ENCODE measurements around the gene PSMD11. TPM values are rescaled to one million over a fixed set of nuclear protein-coding genes. Genes with fewer than 3 reads are reported as not detected.

Gene PSMD11
- total and polyA plus RNA-seq, 2 donors (not counting 3 experiments of a cell fraction or from before 2014, with no cell fraction given), result 59.4 to 153 TPM

- H2AFZ ChIP-seq (ENCODE audit: low read depth, low read length), result no peak overlapping the region
- H3K4me1 ChIP-seq (ENCODE audit: control insufficient read depth, extremely low read depth, insufficient read depth, low read length), result no peaks in the 10 kb centered on the region
- intact Hi-C loops (cut with micrococcal nuclease) (no loop called here), dilution Hi-C loops (cut with MboI; ENCODE audit: extremely low pct_ligation_motif_present, low sequenced_read_pairs) (no loop called here)
- no peak overlapping the region for H3K4me2 ChIP-seq (ENCODE audit: insufficient read depth, low read length)
- H3K36me3 ChIP-seq (ENCODE audit: control insufficient read depth in 2 of 2, extremely low read depth in 1 of 2, insufficient read depth in 2 of 2, low read length in 2 of 2), result no peaks in the 10 kb centered on the region
- no peaks in the 10 kb centered on the region for H3K9me3 ChIP-seq (replicated peaks; ENCODE audit: control insufficient read depth, insufficient read depth, low read length)
- CTCF ChIA-PET, result interaction anchor here (1.2 kb wide), 1 partner anchor 17 kb away, joined by 3 read pairs; no protein-coding TSS in a partner anchor
- H3K4me3 ChIP-seq (replicated peaks in 1 of 3; ENCODE audit: insufficient read depth in 1 of 3, low read depth in 1 of 3, low read length in 3 of 3), result no peak overlapping the region
- FAIRE-seq (no peak), DNase-seq (ENCODE audit: low read depth, low spot score) (no peak)
- TF ChIP-seq CTCF (IDR thresholded peaks at IDR 0.05; ENCODE audit: extremely low read depth in 1 of 2, insufficient read depth in 1 of 2, low read depth in 1 of 2, low read length in 2 of 2) (no peak), MYC (IDR thresholded peaks at IDR 0.05; ENCODE audit: low read depth, low read length) (no peak), POLR2A (IDR thresholded peaks at IDR 0.05; ENCODE audit: low read depth, low read length) (no peak)
- POLR2A ChIA-PET, result no interaction called here
- H3K27me3 ChIP-seq (ENCODE audit: control insufficient read depth in 2 of 2, insufficient read depth in 2 of 2, low read length in 2 of 2), result no peaks in the 10 kb centered on the region
- H3K27ac ChIP-seq (ENCODE audit: insufficient read depth, low read depth, low read length), result no peak overlapping the region
- no peaks in the 10 kb centered on the region for H4K20me1 ChIP-seq (replicated peaks; ENCODE audit: control insufficient read depth, extremely low read depth, insufficient read depth, low read length)
- H3K9me1 ChIP-seq (replicated peaks; ENCODE audit: control insufficient read depth, extremely low read depth, insufficient read depth, low read length), result no peaks in the 10 kb centered on the region
- H3K9ac ChIP-seq (replicated peaks; ENCODE audit: extremely low read depth, insufficient read depth, low read length), result no peak overlapping the region
- BruUV-seq (replicated peaks), result no TSS peak
- H3K79me2 ChIP-seq (ENCODE audit: control insufficient read depth, insufficient read depth, low read length), result no peaks in the 10 kb centered on the region
Observed at GRCh38 chr17:32512328-32512727, 68.0 kb downstream of the PSMD11 start.

- Histone ChIP-seq H3K9me1 (replicated peaks; ENCODE audit: control insufficient read depth, extremely low read depth, insufficient read depth, low read length) (no peaks in the 10 kb centered on the region), H3K9me3 (replicated peaks; ENCODE audit: control insufficient read depth, insufficient read depth, low read length) (no peaks in the 10 kb centered on the region), H3K27ac (ENCODE audit: insufficient read depth, low read depth, low read length) (no peak overlapping the region), H2AFZ (ENCODE audit: low read depth, low read length) (no peak overlapping the region), H3K27me3 (ENCODE audit: control insufficient read depth in 2 of 2, insufficient read depth in 2 of 2, low read length in 2 of 2) (no peaks in the 10 kb centered on the region), H3K36me3 (ENCODE audit: control insufficient read depth in 2 of 2, extremely low read depth in 1 of 2, insufficient read depth in 2 of 2, low read length in 2 of 2) (no peaks in the 10 kb centered on the region), H3K4me1 (ENCODE audit: control insufficient read depth, extremely low read depth, insufficient read depth, low read length) (no peaks in the 10 kb centered on the region), H4K20me1 (replicated peaks; ENCODE audit: control insufficient read depth, extremely low read depth, insufficient read depth, low read length) (no peaks in the 10 kb centered on the region), H3K79me2 (ENCODE audit: control insufficient read depth, insufficient read depth, low read length) (no peaks in the 10 kb centered on the region), H3K9ac (replicated peaks; ENCODE audit: extremely low read depth, insufficient read depth, low read length) (no peak overlapping the region), H3K4me2 (ENCODE audit: insufficient read depth, low read length) (no peak overlapping the region), H3K4me3 (replicated peaks in 1 of 3; ENCODE audit: insufficient read depth in 1 of 3, low read depth in 1 of 3, low read length in 3 of 3) (no peak overlapping the region)
- TF ChIP-seq MAX (IDR thresholded peaks at IDR 0.05; ENCODE audit: insufficient read depth, insufficient read length) (no peak), MYC (IDR thresholded peaks at IDR 0.05; ENCODE audit: low read depth, low read length) (no peak), FOS (IDR thresholded peaks at IDR 0.05; ENCODE audit: borderline replicate concordance, insufficient read depth, low read length) (no peak)
- ChIA-PET CTCF (no interaction called here), POLR2A (no interaction called here)
- BruUV-seq (replicated peaks), result no TSS peak
- dilution Hi-C loops (cut with MboI; ENCODE audit: extremely low pct_ligation_motif_present, low sequenced_read_pairs), result no loop called here
- DNase-seq (ENCODE audit: low read depth, low spot score) (no peak), FAIRE-seq (no peak)
- intact Hi-C loops (cut with micrococcal nuclease), result no loop called here
Observed at GRCh38 chr17:32513579-32513978, 69.3 kb downstream of the PSMD11 start.
